Ishikawa (cell line): ENCODE measurements around the gene TMEM108.

Experiments used
- CEBPB ChIP-seq: IDR thresholded peaks from 2 replicates; pipeline ENCODE4 v1.6.1; 2012
- CREB1 ChIP-seq: IDR thresholded peaks from 2 replicates; pipeline ENCODE4 v1.6.1; 2012; ENCODE audit warnings: low read depth
- EGR1 ChIP-seq: IDR thresholded peaks from 2 replicates; pipeline ENCODE4 v1.6.1; 2012
- EP300 ChIP-seq: IDR thresholded peaks from 2 replicates; pipeline ENCODE4 v1.6.1; 2012; ENCODE audit warnings: borderline replicate concordance
- FOXM1 ChIP-seq: IDR thresholded peaks from 2 replicates; pipeline ENCODE4 v1.6.1; 2012; ENCODE audit warnings: low read depth, borderline replicate concordance
- NFIC ChIP-seq: IDR thresholded peaks from 2 replicates; pipeline ENCODE4 v1.6.1; 2012
- RAD21 ChIP-seq: IDR thresholded peaks from 2 replicates; pipeline ENCODE4 v1.6.1; 2012; ENCODE audit warnings: low read depth
- TAF1 ChIP-seq: IDR thresholded peaks from 2 replicates; pipeline ENCODE4 v1.6.1; 2012; ENCODE audit warnings: low read depth, mild to moderate bottlenecking
- TCF12 ChIP-seq: IDR thresholded peaks from 2 replicates; pipeline ENCODE4 v1.6.1; 2012; ENCODE audit warnings: low read depth
- TEAD4 ChIP-seq: IDR thresholded peaks from 2 replicates; pipeline ENCODE4 v1.6.1; 2012
- YY1 ChIP-seq: IDR thresholded peaks from 2 replicates; pipeline ENCODE4 v1.6.1; 2012; ENCODE audit warnings: low read depth
- ZBTB7A ChIP-seq: IDR thresholded peaks from 2 replicates; pipeline ENCODE4 v1.6.1; 2012; ENCODE audit warnings: low read depth
- TF ChIP-seq, protein P1 (sequence below): IDR thresholded peaks from 2 replicates; pipeline ENCODE4 v1.6.1; 2012
- TF ChIP-seq, protein P2 (sequence below): IDR thresholded peaks from 2 replicates; pipeline ENCODE4 v1.6.1; 2012; ENCODE audit warnings: low read depth, mild to moderate bottlenecking
- TF ChIP-seq, protein P3 (sequence below): IDR thresholded peaks from 2 replicates; pipeline ENCODE4 v1.6.1; 2012

The TMEM108 gene

DNA sequence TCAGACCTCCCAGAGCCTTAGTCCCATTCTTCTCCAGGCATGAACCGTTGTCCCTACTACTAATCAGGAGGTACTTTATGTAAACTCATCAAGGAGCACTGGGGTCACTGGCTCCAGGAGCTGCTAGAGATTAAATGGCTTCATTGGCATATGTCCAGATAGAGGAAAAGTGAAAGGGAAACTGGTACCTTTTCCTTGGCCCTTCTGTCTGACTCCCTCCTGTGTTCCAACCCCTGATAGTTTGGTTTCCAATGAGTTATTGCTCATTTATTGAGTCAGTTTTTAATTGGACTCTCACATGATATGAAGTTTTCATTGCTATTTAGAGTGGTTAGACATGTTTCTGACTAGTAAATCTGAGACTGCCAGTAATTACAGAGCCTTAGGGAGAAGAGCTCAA is 231.2 kb downstream of the TMEM108 start:
- TF ChIP-seq ZBTB7A = no peak
- TF ChIP-seq NFIC = no peak
- TF ChIP-seq FOXM1 = no peak
- TF ChIP-seq CEBPB = no peak
- TF ChIP-seq, protein P1, sequence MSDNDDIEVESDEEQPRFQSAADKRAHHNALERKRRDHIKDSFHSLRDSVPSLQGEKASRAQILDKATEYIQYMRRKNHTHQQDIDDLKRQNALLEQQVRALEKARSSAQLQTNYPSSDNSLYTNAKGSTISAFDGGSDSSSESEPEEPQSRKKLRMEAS = no peak
- no peak for TF ChIP-seq RAD21
- TF ChIP-seq TCF12 = no peak
- no peak for TF ChIP-seq TEAD4
- no peak for TF ChIP-seq TAF1
- TF ChIP-seq, protein P2, sequence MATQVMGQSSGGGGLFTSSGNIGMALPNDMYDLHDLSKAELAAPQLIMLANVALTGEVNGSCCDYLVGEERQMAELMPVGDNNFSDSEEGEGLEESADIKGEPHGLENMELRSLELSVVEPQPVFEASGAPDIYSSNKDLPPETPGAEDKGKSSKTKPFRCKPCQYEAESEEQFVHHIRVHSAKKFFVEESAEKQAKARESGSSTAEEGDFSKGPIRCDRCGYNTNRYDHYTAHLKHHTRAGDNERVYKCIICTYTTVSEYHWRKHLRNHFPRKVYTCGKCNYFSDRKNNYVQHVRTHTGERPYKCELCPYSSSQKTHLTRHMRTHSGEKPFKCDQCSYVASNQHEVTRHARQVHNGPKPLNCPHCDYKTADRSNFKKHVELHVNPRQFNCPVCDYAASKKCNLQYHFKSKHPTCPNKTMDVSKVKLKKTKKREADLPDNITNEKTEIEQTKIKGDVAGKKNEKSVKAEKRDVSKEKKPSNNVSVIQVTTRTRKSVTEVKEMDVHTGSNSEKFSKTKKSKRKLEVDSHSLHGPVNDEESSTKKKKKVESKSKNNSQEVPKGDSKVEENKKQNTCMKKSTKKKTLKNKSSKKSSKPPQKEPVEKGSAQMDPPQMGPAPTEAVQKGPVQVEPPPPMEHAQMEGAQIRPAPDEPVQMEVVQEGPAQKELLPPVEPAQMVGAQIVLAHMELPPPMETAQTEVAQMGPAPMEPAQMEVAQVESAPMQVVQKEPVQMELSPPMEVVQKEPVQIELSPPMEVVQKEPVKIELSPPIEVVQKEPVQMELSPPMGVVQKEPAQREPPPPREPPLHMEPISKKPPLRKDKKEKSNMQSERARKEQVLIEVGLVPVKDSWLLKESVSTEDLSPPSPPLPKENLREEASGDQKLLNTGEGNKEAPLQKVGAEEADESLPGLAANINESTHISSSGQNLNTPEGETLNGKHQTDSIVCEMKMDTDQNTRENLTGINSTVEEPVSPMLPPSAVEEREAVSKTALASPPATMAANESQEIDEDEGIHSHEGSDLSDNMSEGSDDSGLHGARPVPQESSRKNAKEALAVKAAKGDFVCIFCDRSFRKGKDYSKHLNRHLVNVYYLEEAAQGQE = no peak
- TF ChIP-seq, protein P3, sequence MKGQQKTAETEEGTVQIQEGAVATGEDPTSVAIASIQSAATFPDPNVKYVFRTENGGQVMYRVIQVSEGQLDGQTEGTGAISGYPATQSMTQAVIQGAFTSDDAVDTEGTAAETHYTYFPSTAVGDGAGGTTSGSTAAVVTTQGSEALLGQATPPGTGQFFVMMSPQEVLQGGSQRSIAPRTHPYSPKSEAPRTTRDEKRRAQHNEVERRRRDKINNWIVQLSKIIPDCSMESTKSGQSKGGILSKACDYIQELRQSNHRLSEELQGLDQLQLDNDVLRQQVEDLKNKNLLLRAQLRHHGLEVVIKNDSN = no peak
- no peak for TF ChIP-seq CREB1
- no peak for TF ChIP-seq EGR1
- no peak for TF ChIP-seq EP300
- no peak for TF ChIP-seq YY1

DNA sequence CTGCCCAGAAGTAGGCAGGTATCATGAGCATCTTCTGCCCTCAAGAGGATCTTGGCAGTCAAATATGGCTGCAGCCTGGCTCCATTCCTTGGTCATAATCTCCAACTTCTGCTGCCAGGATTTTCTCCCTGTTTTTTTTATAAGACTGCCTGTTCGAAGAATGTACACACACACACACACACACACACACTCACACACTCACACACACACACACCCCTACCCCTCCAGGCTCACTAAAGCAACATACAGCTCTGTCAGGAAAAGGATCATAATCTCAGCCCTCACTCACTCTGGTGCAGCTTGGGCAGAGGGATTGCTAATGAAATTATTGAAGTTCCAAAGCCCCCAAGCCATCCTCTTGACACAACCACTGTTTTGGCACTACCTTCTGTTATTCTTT is 232.4 kb downstream of the TMEM108 start:
- TF ChIP-seq, protein P3 = no peak
- TF ChIP-seq EP300 (no peak), FOXM1 (no peak), EGR1 (no peak), RAD21 (no peak), TEAD4 (no peak), TAF1 (no peak), ZBTB7A (no peak), TCF12 (no peak)
- TF ChIP-seq, protein P1 = no peak
- TF ChIP-seq, protein P2 = no peak

DNA sequence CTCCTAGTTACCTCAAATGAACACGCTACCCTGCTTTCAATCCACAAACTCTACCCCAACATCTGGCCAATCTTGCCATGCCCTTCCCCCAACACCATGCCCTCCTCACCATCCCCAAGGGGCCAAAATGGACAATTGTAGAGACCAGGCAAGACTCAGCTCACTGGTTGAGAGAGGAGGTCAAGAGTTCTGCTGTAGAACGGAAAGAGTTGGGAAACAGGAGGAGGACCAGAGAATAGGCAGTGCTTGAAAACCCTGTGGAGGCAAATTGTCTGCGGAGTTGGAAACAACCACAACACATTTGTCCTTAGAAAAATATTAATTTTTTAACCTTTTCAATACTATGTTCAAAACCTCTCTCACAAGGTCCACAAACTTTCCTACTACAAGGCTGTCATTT is 232.9 kb downstream of the TMEM108 start:
- TF ChIP-seq EP300 = no peak

DNA sequence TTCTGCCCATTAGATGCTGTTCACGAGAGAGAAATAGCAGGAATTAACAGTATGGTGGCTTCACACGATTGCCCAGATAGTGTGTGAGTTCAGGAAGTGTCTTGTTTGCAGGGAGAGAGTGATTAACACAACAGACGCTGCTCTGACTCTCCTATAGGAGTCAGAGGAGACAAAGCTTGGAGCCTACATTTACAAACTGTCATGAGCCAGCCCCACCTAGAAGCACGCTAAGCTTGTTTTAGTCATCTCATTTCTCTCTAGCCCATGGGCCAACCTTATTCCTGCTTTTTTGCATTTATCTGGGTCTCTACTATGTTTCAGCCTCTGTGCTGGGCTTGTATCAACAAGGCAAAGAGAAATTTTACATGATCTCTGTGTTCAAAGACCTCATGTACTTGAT is 233.3 kb downstream of the TMEM108 start:
- TF ChIP-seq FOXM1 = no peak
- no peak for TF ChIP-seq TCF12
- TF ChIP-seq NFIC = no peak
- TF ChIP-seq CREB1 = no peak
- no peak for TF ChIP-seq CEBPB
- no peak for TF ChIP-seq RAD21
- TF ChIP-seq TAF1 = no peak
- TF ChIP-seq, protein P2 = no peak
- no peak for TF ChIP-seq EP300
- no peak for TF ChIP-seq YY1

DNA sequence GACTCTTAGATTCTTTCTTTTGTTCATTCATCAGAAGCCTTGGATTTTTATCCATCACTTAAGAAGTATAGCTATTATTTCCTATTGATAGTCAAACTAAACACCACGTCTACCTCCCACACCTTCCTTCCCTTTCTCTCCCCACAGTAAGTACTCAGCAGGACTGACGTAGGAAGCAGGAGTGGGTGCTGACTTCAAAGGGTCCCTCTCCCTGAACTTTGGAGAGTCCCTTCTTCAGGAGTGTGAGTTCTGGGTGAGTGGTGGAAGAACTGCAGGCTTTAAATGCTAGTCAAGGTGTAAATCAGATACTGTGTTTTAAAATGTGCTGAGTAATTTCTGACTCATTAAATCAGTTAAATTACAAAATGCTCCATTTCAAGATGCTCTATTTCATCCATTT is 235.2 kb downstream of the TMEM108 start:
- TF ChIP-seq FOXM1 = no peak
- TF ChIP-seq RAD21 = no peak
- TF ChIP-seq, protein P2 = no peak
- no peak for TF ChIP-seq CEBPB
- no peak for TF ChIP-seq CREB1
